ENCODE measurements around the gene CDH8.

CDH8 gene

GRCh38 chr16:62021161-62021581 lies 15.1 kb downstream of the CDH8 start:
- Histone ChIP-seq H3K4me2 (ENCODE audit: low read length, poor library complexity, severe bottlenecking) (no peak overlapping the region), H2BK15ac (ENCODE audit: low read depth, poor library complexity, severe bottlenecking) (no peak overlapping the region)
- 92% methylated on average over 9 of the region's 11 CpGs for WGBS

GRCh38 chr16:62020681-62021080 lies 15.6 kb downstream of the CDH8 start:
- Histone ChIP-seq H2BK15ac (ENCODE audit: low read depth, poor library complexity, severe bottlenecking) (no peak overlapping the region), H3K27ac (ENCODE audit: low read length, poor library complexity, severe bottlenecking) (no peak overlapping the region), H3K79me1 (replicated peaks; ENCODE audit: low read length, poor library complexity, severe bottlenecking) (no peaks in the 10 kb centered on the region), H3K14ac (ENCODE audit: low read length in 2 of 2) (no peak overlapping the region), H2AK5ac (ENCODE audit: low read length, severe bottlenecking) (no peak overlapping the region), H3K23ac (ENCODE audit: low read length in 2 of 2) (no peak overlapping the region), H4K8ac (ENCODE audit: low read length) (no peak overlapping the region), H3K4ac (ENCODE audit: low read depth in 1 of 2, low read length in 2 of 2) (no peak overlapping the region), H4K91ac (ENCODE audit: low read length) (no peak overlapping the region), H3K4me2 (ENCODE audit: low read length, poor library complexity, severe bottlenecking) (no peak overlapping the region), H3K18ac (ENCODE audit: low read depth in 1 of 2, low read length in 2 of 2) (no peak overlapping the region), H2AFZ (ENCODE audit: low read depth, low read length) (no peak overlapping the region), H3K36me3 (ENCODE audit: control insufficient read depth in 1 of 2, insufficient read depth in 2 of 2, low read depth in 1 of 2, low read length in 2 of 2) (no peaks in the 10 kb centered on the region), H3K9me3 (ENCODE audit: control insufficient read depth, low read length) (no peaks in the 10 kb centered on the region), H2BK120ac (ENCODE audit: low read depth, low read length) (no peak overlapping the region), H3K4me1 (ENCODE audit: control insufficient read depth, insufficient read depth, low read depth, low read length) (no peaks in the 10 kb centered on the region), H2BK5ac (ENCODE audit: low read depth, low read length, poor library complexity, severe bottlenecking) (no peak overlapping the region), H3K9ac (ENCODE audit: low read length) (no peak overlapping the region), H3K4me3 (ENCODE audit: insufficient read depth in 1 of 2, low read depth in 1 of 2, low read length in 2 of 2) (no peak overlapping the region), H2BK12ac (ENCODE audit: low read length in 2 of 2) (no peak overlapping the region), H3K27me3 (ENCODE audit: control insufficient read depth in 1 of 2, insufficient read depth in 1 of 2, low read length in 2 of 2) (no peaks in the 10 kb centered on the region)
- WGBS, result 94% methylated on average over 6 of the region's 6 CpGs
- no peak for DNase-seq

More at GRCh38 chr16:62021161-62021581, 15.1 kb downstream of the CDH8 start:
- Histone ChIP-seq H2BK120ac (ENCODE audit: low read depth, low read length) (no peak overlapping the region), H3K14ac (ENCODE audit: low read length in 2 of 2) (no peak overlapping the region), H3K27ac (ENCODE audit: low read length, poor library complexity, severe bottlenecking) (no peak overlapping the region), H2AFZ (ENCODE audit: low read depth, low read length) (no peak overlapping the region), H4K8ac (ENCODE audit: low read length) (no peak overlapping the region), H3K23ac (ENCODE audit: low read length in 2 of 2) (no peak overlapping the region), H2BK5ac (ENCODE audit: low read depth, low read length, poor library complexity, severe bottlenecking) (no peak overlapping the region), H3K79me1 (replicated peaks; ENCODE audit: low read length, poor library complexity, severe bottlenecking) (no peaks in the 10 kb centered on the region), H3K18ac (ENCODE audit: low read depth in 1 of 2, low read length in 2 of 2) (no peak overlapping the region), H3K36me3 (ENCODE audit: control insufficient read depth in 1 of 2, insufficient read depth in 2 of 2, low read depth in 1 of 2, low read length in 2 of 2) (no peaks in the 10 kb centered on the region), H3K4me1 (ENCODE audit: control insufficient read depth, insufficient read depth, low read depth, low read length) (no peaks in the 10 kb centered on the region), H2BK12ac (ENCODE audit: low read length in 2 of 2) (no peak overlapping the region), H3K4me3 (ENCODE audit: insufficient read depth in 1 of 2, low read depth in 1 of 2, low read length in 2 of 2) (no peak overlapping the region), H3K9ac (ENCODE audit: low read length) (no peak overlapping the region), H3K27me3 (ENCODE audit: control insufficient read depth in 1 of 2, insufficient read depth in 1 of 2, low read length in 2 of 2) (no peaks in the 10 kb centered on the region), H3K4ac (ENCODE audit: low read depth in 1 of 2, low read length in 2 of 2) (no peak overlapping the region), H4K91ac (ENCODE audit: low read length) (no peak overlapping the region), H3K9me3 (ENCODE audit: control insufficient read depth, low read length) (no peaks in the 10 kb centered on the region), H2AK5ac (ENCODE audit: low read length, severe bottlenecking) (no peak overlapping the region)
- DNase-seq, result no peak

GRCh38 chr16:62019851-62020250 lies 16.4 kb downstream of the CDH8 start:
- no peak overlapping the region for H3K27ac ChIP-seq (ENCODE audit: low read length, poor library complexity, severe bottlenecking)
- no peak overlapping the region for H2BK5ac ChIP-seq (ENCODE audit: low read depth, low read length, poor library complexity, severe bottlenecking)
- no peak overlapping the region for H3K14ac ChIP-seq (ENCODE audit: low read length in 2 of 2)
- H3K4me1 ChIP-seq (ENCODE audit: control insufficient read depth, insufficient read depth, low read depth, low read length), result no peaks in the 10 kb centered on the region
- no CpG with 5 or more reads among the region's 1 CpG for WGBS
- no peak overlapping the region for H3K23ac ChIP-seq (ENCODE audit: low read length in 2 of 2)
- no peak overlapping the region for H2BK12ac ChIP-seq (ENCODE audit: low read length in 2 of 2)
- no peak overlapping the region for H2AK5ac ChIP-seq (ENCODE audit: low read length, severe bottlenecking)
- no peak overlapping the region for H2AFZ ChIP-seq (ENCODE audit: low read depth, low read length)
- no peak overlapping the region for H3K4ac ChIP-seq (ENCODE audit: low read depth in 1 of 2, low read length in 2 of 2)
- no peak overlapping the region for H3K18ac ChIP-seq (ENCODE audit: low read depth in 1 of 2, low read length in 2 of 2)
- no peaks in the 10 kb centered on the region for H3K27me3 ChIP-seq (ENCODE audit: control insufficient read depth in 1 of 2, insufficient read depth in 1 of 2, low read length in 2 of 2)
- no peak overlapping the region for H4K8ac ChIP-seq (ENCODE audit: low read length)
- no peak overlapping the region for H2BK15ac ChIP-seq (ENCODE audit: low read depth, poor library complexity, severe bottlenecking)
- no peaks in the 10 kb centered on the region for H3K36me3 ChIP-seq (ENCODE audit: control insufficient read depth in 1 of 2, insufficient read depth in 2 of 2, low read depth in 1 of 2, low read length in 2 of 2)
- no peaks in the 10 kb centered on the region for H3K79me1 ChIP-seq (replicated peaks; ENCODE audit: low read length, poor library complexity, severe bottlenecking)
- DNase-seq, result no peak
- H3K4me2 ChIP-seq (ENCODE audit: low read length, poor library complexity, severe bottlenecking), result no peak overlapping the region
- no peak overlapping the region for H3K4me3 ChIP-seq (ENCODE audit: insufficient read depth in 1 of 2, low read depth in 1 of 2, low read length in 2 of 2)
- no peak overlapping the region for H2BK120ac ChIP-seq (ENCODE audit: low read depth, low read length)
- no peak overlapping the region for H4K91ac ChIP-seq (ENCODE audit: low read length)
- H3K9me3 ChIP-seq (ENCODE audit: control insufficient read depth, low read length), result no peaks in the 10 kb centered on the region
- H3K9ac ChIP-seq (ENCODE audit: low read length), result no peak overlapping the region

GRCh38 chr16:62018301-62019060 lies 17.8 kb downstream of the CDH8 start:
- H3K9me3 ChIP-seq (ENCODE audit: control insufficient read depth, low read length), result no peaks in the 10 kb centered on the region
- no peak overlapping the region for H3K18ac ChIP-seq (ENCODE audit: low read depth in 1 of 2, low read length in 2 of 2)
- H2BK15ac ChIP-seq (ENCODE audit: low read depth, poor library complexity, severe bottlenecking), result no peak overlapping the region
- H3K79me1 ChIP-seq (replicated peaks; ENCODE audit: low read length, poor library complexity, severe bottlenecking), result no peaks in the 10 kb centered on the region
- no peak for DNase-seq
- no peaks in the 10 kb centered on the region for H3K27me3 ChIP-seq (ENCODE audit: control insufficient read depth in 1 of 2, insufficient read depth in 1 of 2, low read length in 2 of 2)
- no peaks in the 10 kb centered on the region for H3K4me1 ChIP-seq (ENCODE audit: control insufficient read depth, insufficient read depth, low read depth, low read length)
- no peak overlapping the region for H4K91ac ChIP-seq (ENCODE audit: low read length)
- no peak overlapping the region for H2BK12ac ChIP-seq (ENCODE audit: low read length in 2 of 2)
- H3K4me3 ChIP-seq (ENCODE audit: insufficient read depth in 1 of 2, low read depth in 1 of 2, low read length in 2 of 2), result no peak overlapping the region
- no peak overlapping the region for H2AFZ ChIP-seq (ENCODE audit: low read depth, low read length)
- no peak overlapping the region for H4K8ac ChIP-seq (ENCODE audit: low read length)
- H2BK5ac ChIP-seq (ENCODE audit: low read depth, low read length, poor library complexity, severe bottlenecking), result no peak overlapping the region
- H3K23ac ChIP-seq (ENCODE audit: low read length in 2 of 2), result no peak overlapping the region
- H3K14ac ChIP-seq (ENCODE audit: low read length in 2 of 2), result no peak overlapping the region
- H3K36me3 ChIP-seq (ENCODE audit: control insufficient read depth in 1 of 2, insufficient read depth in 2 of 2, low read depth in 1 of 2, low read length in 2 of 2), result no peaks in the 10 kb centered on the region
- WGBS, result 83% methylated on average over 8 of the region's 15 CpGs
- H3K4me2 ChIP-seq (ENCODE audit: low read length, poor library complexity, severe bottlenecking), result no peak overlapping the region
- H3K27ac ChIP-seq (ENCODE audit: low read length, poor library complexity, severe bottlenecking), result no peak overlapping the region
- H2AK5ac ChIP-seq (ENCODE audit: low read length, severe bottlenecking), result no peak overlapping the region
- H2BK120ac ChIP-seq (ENCODE audit: low read depth, low read length), result no peak overlapping the region
- H3K9ac ChIP-seq (ENCODE audit: low read length), result no peak overlapping the region
- H3K4ac ChIP-seq (ENCODE audit: low read depth in 1 of 2, low read length in 2 of 2), result no peak overlapping the region

Measured in mesenchymal stem cell (in vitro differentiated cells and primary cell).